Psoas muscle (tissue), 8 donors: ENCODE measurements around the gene LIPF. TPM values are rescaled to one million over a fixed set of nuclear protein-coding genes. Genes with fewer than 3 reads are reported as not detected.

ENCODE experiments used
- ATAC-seq, 4 donors: fragments of 200-7000 bp; cut with Tn5 transposase; one replicate each; pipeline ENCODE4 v1.9.1; 2020; ENCODE audit warnings: moderate library complexity in 3 of 4, mild to moderate bottlenecking in 2 of 4
- DNase-seq, 2 donors: peaks; one replicate each; pipeline ENCODE4 v3.0.0-alpha.2; 2020
- H3K27ac ChIP-seq: fragments of 200-600 bp; one replicate; pipeline ENCODE4 v1.8.0; 2022
- H3K27me3 ChIP-seq, 3 donors: fragments of 200-600 bp in 1 of 3; one replicate each; pipeline versions ENCODE4 v1.6.1 to v1.8.0; 2013 to 2022; ENCODE audit warnings: low read length in 2 of 3, mild to moderate bottlenecking in 2 of 3, moderate library complexity in 1 of 3; ENCODE audit not compliant: insufficient read depth in 3 of 3
- H3K36me3 ChIP-seq, 2 donors: fragments of 200-600 bp in 1 of 2; one replicate each; pipeline versions ENCODE4 v1.6.1 to v1.8.0; 2013 to 2022; ENCODE audit warnings: low read depth in 1 of 2, mild to moderate bottlenecking in 1 of 2, moderate library complexity in 1 of 2; ENCODE audit not compliant: insufficient read depth in 1 of 2
- H3K4me1 ChIP-seq: fragments of 200-600 bp; one replicate; pipeline ENCODE4 v1.8.0; 2022
- H3K4me3 ChIP-seq: fragments of 200-600 bp; one replicate; pipeline ENCODE4 v1.8.0; 2022; ENCODE audit warnings: mild to moderate bottlenecking
- H3K9me3 ChIP-seq: fragments of 200-600 bp; one replicate; pipeline ENCODE4 v1.8.0; 2022
- WGBS, 3 donors: extraction: QIAGEN DNeasy Blood & Tissue Kit; methylation state at CpG; one replicate each; pipeline versions ENCODE4 v1.1.6 to v1.1.7; 2013; 5-methylcytosine and 5-hydroxymethylcytosine counted together
- intact Hi-C, 2 donors: fragments of 100-400 bp; cut with DNase I; formaldehyde crosslinking; loops; one replicate each; pipeline versions ENCODE4 v1.11.0 to v1.14.2; 2022
- polyA plus RNA-seq, 3 donors: library from polyadenylated mRNA; stranded (reverse); fragments of 200-250 nt; gene quantifications; one replicate each; pipeline ENCODE4 v1.2.3, GENCODE V29; 2013
- total RNA-seq, 4 donors: library from RNA; stranded (reverse); fragmentation: NEBNext Ultra II Directional in 2 of 4; extraction: Animal tissue kit (Norgen Biotek cat#: 25700) in 2 of 4; gene quantifications; one replicate each; pipeline versions ENCODE4 v1.2.1 to v1.2.4, GENCODE V29; 2021 to 2023
- TF ChIP-seq, protein P1 (sequence below): fragments of 200-600 bp; IDR thresholded peaks from one replicate; pipeline ENCODE4 v1.8.0; 2022; ENCODE audit warnings: antibody characterized with exemption
- donor health status: healthy with polysubstance abuse.
- donor health status: DM: no; HTN: no; CAD: no; lungs with moderate emphysema.
- donor health status: Bipolar disorder and iron deficiency.
- donor health status: healthy.
- donor health status: DM: yes; HTN: yes; CAD: no.
- donor health status: DM: no; HTN: no; CAD: no.
- donor health status: DM: no; HTN: no; CAD: no.
- donor health status: DM: yes; HTN: yes; CAD: no.

The LIPF gene
- total and polyA plus RNA-seq, 7 donors = 0.06 to 0.74 (median 0.70) TPM; not detected in 4

DNA sequence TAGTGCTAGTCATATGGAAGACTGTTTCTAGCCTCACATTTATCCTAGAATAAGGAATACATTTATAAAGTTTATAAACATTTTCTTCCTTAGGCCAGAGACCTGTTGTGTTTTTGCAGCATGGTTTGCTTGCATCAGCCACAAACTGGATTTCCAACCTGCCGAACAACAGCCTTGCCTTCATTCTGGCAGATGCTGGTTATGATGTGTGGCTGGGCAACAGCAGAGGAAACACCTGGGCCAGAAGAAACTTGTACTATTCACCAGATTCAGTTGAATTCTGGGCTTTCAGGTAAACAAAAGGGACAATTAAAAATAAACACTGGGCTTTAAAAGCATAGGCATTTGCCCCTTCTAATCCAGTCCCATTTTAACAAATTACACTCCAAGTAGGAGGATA lies 4.2 kb downstream of the LIPF start:
- Histone ChIP-seq H3K4me3 (no peak overlapping the region), H3K4me1 (no peaks in the 10 kb centered on the region), H3K9me3 (no peaks in the 10 kb centered on the region), H3K27me3 (no peaks in the 10 kb centered on the region), H3K36me3 (no peaks in the 10 kb centered on the region), H3K27ac (no peak overlapping the region)
- WGBS, 3 donors = 72 to 83% (median 82%) methylated on average over 1 of the region's 1 CpG
- DNase-seq (no peak), ATAC-seq (no peak)
- TF ChIP-seq, protein P1, sequence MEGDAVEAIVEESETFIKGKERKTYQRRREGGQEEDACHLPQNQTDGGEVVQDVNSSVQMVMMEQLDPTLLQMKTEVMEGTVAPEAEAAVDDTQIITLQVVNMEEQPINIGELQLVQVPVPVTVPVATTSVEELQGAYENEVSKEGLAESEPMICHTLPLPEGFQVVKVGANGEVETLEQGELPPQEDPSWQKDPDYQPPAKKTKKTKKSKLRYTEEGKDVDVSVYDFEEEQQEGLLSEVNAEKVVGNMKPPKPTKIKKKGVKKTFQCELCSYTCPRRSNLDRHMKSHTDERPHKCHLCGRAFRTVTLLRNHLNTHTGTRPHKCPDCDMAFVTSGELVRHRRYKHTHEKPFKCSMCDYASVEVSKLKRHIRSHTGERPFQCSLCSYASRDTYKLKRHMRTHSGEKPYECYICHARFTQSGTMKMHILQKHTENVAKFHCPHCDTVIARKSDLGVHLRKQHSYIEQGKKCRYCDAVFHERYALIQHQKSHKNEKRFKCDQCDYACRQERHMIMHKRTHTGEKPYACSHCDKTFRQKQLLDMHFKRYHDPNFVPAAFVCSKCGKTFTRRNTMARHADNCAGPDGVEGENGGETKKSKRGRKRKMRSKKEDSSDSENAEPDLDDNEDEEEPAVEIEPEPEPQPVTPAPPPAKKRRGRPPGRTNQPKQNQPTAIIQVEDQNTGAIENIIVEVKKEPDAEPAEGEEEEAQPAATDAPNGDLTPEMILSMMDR = no peak
- intact Hi-C loops = no loop called here

DNA sequence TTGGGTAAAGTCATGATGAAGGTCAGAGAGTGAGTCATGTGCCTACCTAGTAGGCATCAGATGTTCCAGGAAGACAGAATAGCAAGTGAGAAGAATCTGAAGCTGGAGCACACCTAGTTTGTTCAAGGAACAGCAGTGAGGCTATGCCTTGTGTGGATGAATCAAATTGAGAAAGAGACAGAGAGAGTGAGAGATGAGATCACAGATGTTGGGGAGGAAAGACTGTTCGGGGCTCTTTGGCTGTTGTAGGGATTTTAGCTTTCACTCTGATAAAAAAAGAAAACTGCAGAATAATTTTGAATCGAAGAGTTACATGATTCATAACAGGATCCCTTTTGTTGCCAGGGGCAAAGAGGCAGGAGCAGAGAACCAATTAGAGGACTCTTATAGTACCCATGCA lies 6.3 kb downstream of the LIPF start:
- no peaks in the 10 kb centered on the region for H3K36me3 ChIP-seq
- WGBS, 3 donors = 46 to 66% (median 62%) methylated on average over 2 of the region's 2 CpGs
- ATAC-seq (no peak), DNase-seq (no peak)
- H3K9me3 ChIP-seq = no peaks in the 10 kb centered on the region
- no peak overlapping the region for H3K27ac ChIP-seq
- H3K4me1 ChIP-seq = no peaks in the 10 kb centered on the region
- intact Hi-C loops = no loop called here
- TF ChIP-seq, protein P1 = no peak
- no peak overlapping the region for H3K4me3 ChIP-seq
- H3K27me3 ChIP-seq = no peaks in the 10 kb centered on the region

DNA sequence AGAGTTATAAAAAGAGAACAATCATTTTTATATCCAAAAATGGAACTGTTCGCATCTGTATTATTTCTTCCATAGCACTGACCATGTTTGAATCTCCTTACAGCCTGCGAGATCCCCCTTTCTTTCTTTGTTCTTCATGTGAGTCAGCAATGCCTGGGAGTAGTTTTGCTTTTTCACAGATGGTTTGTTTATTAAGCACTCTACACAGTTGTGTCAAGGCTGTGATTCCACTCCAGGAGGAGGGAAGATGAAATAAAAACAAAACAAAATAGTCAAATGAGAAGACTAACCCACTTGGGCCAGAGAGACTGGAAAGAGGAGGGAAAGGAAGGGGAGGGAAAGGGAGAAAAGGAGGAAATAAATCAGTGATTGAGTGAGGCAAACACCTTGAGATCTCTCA lies 7.8 kb downstream of the LIPF start:
- intact Hi-C loops = no loop called here
- 78 to 87% (median 79%) methylated on average over 2 of the region's 2 CpGs for WGBS, 3 donors
- no peak for ATAC-seq
- Histone ChIP-seq H3K27me3 (no peaks in the 10 kb centered on the region), H3K36me3 (no peaks in the 10 kb centered on the region), H3K9me3 (no peaks in the 10 kb centered on the region), H3K27ac (no peak overlapping the region), H3K4me1 (no peaks in the 10 kb centered on the region), H3K4me3 (no peak overlapping the region)
- DNase-seq = no peak
- TF ChIP-seq, protein P1 = no peak

DNA sequence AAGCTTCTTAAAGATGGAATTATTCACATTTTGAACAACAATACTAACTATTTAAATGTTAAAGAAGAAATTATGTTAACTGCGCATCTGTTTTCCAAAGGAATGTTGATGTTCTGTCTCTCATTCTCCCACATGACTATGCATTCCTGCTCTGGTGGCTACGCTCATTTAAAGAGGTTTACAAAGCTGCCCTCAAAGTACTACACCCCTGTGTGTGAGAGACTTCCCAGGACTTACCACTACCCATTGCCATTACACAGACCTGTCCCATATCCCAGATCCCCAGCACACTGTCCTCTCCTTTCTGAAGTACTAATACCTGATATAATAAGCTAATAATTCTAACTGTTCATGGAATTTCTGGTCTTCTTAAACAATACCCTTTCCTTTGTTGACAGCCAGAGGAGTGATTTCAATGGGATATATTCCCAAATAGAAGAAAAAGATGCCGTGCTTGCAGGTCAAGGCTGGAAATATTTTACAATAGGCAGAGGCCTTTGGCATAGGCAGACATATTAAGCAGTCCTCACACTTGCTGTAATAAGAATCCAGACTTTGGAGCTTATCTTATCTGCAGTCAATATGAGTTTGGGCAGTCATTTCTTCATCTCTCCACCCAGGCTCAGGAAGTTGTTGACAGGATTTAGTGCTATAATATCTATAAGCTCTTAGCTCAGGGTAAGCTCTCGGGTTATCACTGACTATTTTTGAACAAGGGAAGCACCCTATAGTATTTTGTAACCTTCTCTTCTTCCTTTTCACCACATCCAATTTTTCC lies 12.2 kb downstream of the LIPF start:
- Histone ChIP-seq H3K27ac (no peak overlapping the region), H3K27me3 (no peaks in the 10 kb centered on the region), H3K4me1 (no peaks in the 10 kb centered on the region), H3K9me3 (no peaks in the 10 kb centered on the region), H3K4me3 (no peak overlapping the region), H3K36me3 (no peaks in the 10 kb centered on the region)
- WGBS, 3 donors = 62 to 85% (median 75%) methylated on average over 4 of the region's 4 CpGs
- DNase-seq = no peak
- intact Hi-C loops = no loop called here
- ATAC-seq = no peak
- TF ChIP-seq, protein P1 = no peak

DNA sequence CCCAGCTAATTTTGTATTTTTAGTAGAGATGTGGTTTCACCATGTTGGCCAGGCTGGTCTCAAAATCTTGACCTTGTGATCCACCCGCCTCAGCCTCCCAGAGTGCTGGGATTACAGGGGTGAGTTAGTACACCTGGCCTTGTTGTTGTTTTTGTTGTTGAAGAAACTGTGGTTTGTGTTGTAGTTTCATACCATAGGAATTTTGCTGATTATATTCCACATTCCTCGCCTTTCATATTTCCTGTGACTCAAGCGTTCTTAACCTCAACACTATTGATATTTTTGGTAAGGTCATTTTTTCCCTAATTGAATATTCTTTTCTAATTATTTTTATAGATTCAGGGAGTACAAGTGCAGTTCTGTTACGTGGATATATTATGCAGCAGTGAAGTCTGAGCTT lies 16.7 kb downstream of the LIPF start:
- ATAC-seq (no peak), DNase-seq (no peak)
- Histone ChIP-seq H3K4me3 (no peak overlapping the region), H3K27me3 (peaks cover 0 to 4% (median 2%) of the 10 kb centered on the region in 3 donors), H3K9me3 (no peaks in the 10 kb centered on the region), H3K4me1 (no peaks in the 10 kb centered on the region), H3K27ac (no peak overlapping the region), H3K36me3 (no peaks in the 10 kb centered on the region)
- intact Hi-C loops = loop anchor here in 1 of 2 donors (10.0 kb wide), 1 partner anchor 134 kb away; no protein-coding TSS in a partner anchor
- WGBS, 3 donors = 91 to 94% (median 91%) methylated on average over 4 of the region's 4 CpGs
- TF ChIP-seq, protein P1 = no peak
